Right lobe of liver (tissue), 6 donors: ENCODE data around the gene MEPE. TPM values are rescaled to one million over a fixed set of nuclear protein-coding genes. Genes with fewer than 3 reads are reported as not detected.

Source experiments
- ATAC-seq, 4 donors: fragments of 200-7000 bp; cut with Tn5 transposase; one replicate each; pipeline ENCODE4 v1.9.1; 2020; ENCODE audit warnings: mild to moderate bottlenecking in 4 of 4, moderate library complexity in 4 of 4
- DNase-seq, 3 donors: peaks; one replicate each; pipeline ENCODE4 v3.0.0-alpha.2; 2020
- H3K27ac ChIP-seq, 3 donors: fragments of 200-600 bp; one replicate each; pipeline ENCODE4 v1.8.0; 2022
- H3K27me3 ChIP-seq, 2 donors: fragments of 200-600 bp; one replicate each; pipeline ENCODE4 v1.8.0; 2022
- H3K36me3 ChIP-seq, 4 donors: fragments of 200-600 bp; sonication (generic) in 1 of 4; one replicate each; pipeline versions ENCODE4 v1.5.1 to v1.8.0; 2017 to 2022; ENCODE audit warnings: control low read depth in 1 of 4
- H3K4me1 ChIP-seq, 4 donors: fragments of 200-600 bp; sonication (generic) in 1 of 4; one replicate each; pipeline versions ENCODE4 v1.5.1 to v1.8.0; 2017 to 2022; ENCODE audit warnings: control low read depth in 1 of 4
- H3K4me3 ChIP-seq, 3 donors: fragments of 200-600 bp; one replicate each; pipeline ENCODE4 v1.8.0; 2022
- H3K9me3 ChIP-seq, 4 donors: fragments of 200-600 bp; sonication (generic) in 1 of 4; one replicate each; pipeline versions ENCODE4 v1.5.1 to v1.8.0; 2017 to 2022; ENCODE audit warnings: control low read depth in 1 of 4
- CTCF ChIP-seq, 4 donors: fragments of 200-600 bp in 3 of 4; fragments of 450-650 bp in 1 of 4; IDR thresholded peaks; one replicate each; pipeline versions ENCODE4 v1.5.1 to v1.8.0; 2016 to 2022; ENCODE audit warnings: antibody characterized with exemption in 4 of 4, mild to moderate bottlenecking in 2 of 4
- POLR2A ChIP-seq: fragments of 450-650 bp; IDR thresholded peaks from one replicate; pipeline ENCODE4 v1.6.1; 2017; ENCODE audit warnings: antibody characterized with exemption, mild to moderate bottlenecking
- WGBS: methylation state at CpG from one replicate; pipeline ENCODE4 v1.1.6; 2018; ENCODE audit warnings: low coverage, low lambda C conversion rate; ENCODE audit not compliant: insufficient coverage; ENCODE audit errors: missing lambda C conversion rate; 5-methylcytosine and 5-hydroxymethylcytosine counted together
- intact Hi-C, 2 donors: fragments of 100-400 bp; cut with DNase I; formaldehyde crosslinking; loops; one replicate each; pipeline versions ENCODE4 v1.11.2 to v1.14.1; 2022
- total RNA-seq, 6 experiments: library from RNA; depleted of rRNA in 2 of 6; stranded (reverse); fragments of >200 nt in 2 of 6; fragmentation: NEBNext Ultra II Directional in 3 of 6; extraction: Animal tissue kit (Norgen Biotek cat#: 25700) in 3 of 6; gene quantifications; one replicate each; pipeline versions ENCODE4 v1.1.0 to v1.2.4, GENCODE V29; 2016 to 2023
- donor health status: DM: no; HTN: yes; CAD: no.
- donor health status: DM: no; HTN: no; CAD: no.
- donor health status: DM: no; HTN: no; CAD: no.
- donor health status: DM: no; HTN: yes; CAD: no.
- donor health status: DM: no; HTN: yes; CAD: no.

Gene MEPE
- total RNA-seq, 6 experiments from 2014 or later = not detected

- Histone ChIP-seq H3K9me3 (no peaks in the 10 kb centered on the region), H3K4me3 (no peak overlapping the region), H3K27ac (no peak overlapping the region), H3K4me1 (peaks cover 0 to under 1% (median 0%) of the 10 kb centered on the region in 4 donors), H3K36me3 (no peaks in the 10 kb centered on the region), H3K27me3 (no peaks in the 10 kb centered on the region)
- no peak for TF ChIP-seq POLR2A
- no peak for TF ChIP-seq CTCF (IDR thresholded peaks at IDR 0.05)
- ATAC-seq = no peak
- DNase-seq = no peak
- intact Hi-C loops = no loop called here
- WGBS = 53% methylated on average over 1 of the region's 1 CpG
Observed at GRCh38 chr4:87872028-87872427, 39.3 kb downstream of the MEPE start.

- Histone ChIP-seq H3K27ac (no peak overlapping the region), H3K27me3 (no peaks in the 10 kb centered on the region), H3K4me1 (no peaks in the 10 kb centered on the region), H3K9me3 (no peaks in the 10 kb centered on the region), H3K36me3 (no peaks in the 10 kb centered on the region), H3K4me3 (no peak overlapping the region)
- TF ChIP-seq CTCF (IDR thresholded peaks at IDR 0.05) = no peak
- TF ChIP-seq POLR2A = no peak
- 72% methylated on average over 2 of the region's 2 CpGs for WGBS
- intact Hi-C loops = no loop called here
- no peak for DNase-seq
- ATAC-seq = no peak
Observed at GRCh38 chr4:87875191-87875590, 42.4 kb downstream of the MEPE start.

- 57% methylated on average over 1 of the region's 1 CpG for WGBS
- H3K27ac ChIP-seq = no peak overlapping the region
- H3K36me3 ChIP-seq = no peaks in the 10 kb centered on the region
- no peaks in the 10 kb centered on the region for H3K4me1 ChIP-seq
- H3K27me3 ChIP-seq = no peaks in the 10 kb centered on the region
- H3K9me3 ChIP-seq = no peaks in the 10 kb centered on the region
- ATAC-seq (no peak), DNase-seq (no peak)
- no peak overlapping the region for H3K4me3 ChIP-seq
- intact Hi-C loops = no loop called here
- TF ChIP-seq CTCF (IDR thresholded peaks at IDR 0.05) (no peak), POLR2A (no peak)
Observed at GRCh38 chr4:87880106-87880505, 47.3 kb downstream of the MEPE start.

GRCh38 chr4:87881115-87881514 is 48.3 kb downstream of the MEPE start:
- Histone ChIP-seq H3K27ac (no peak overlapping the region), H3K27me3 (no peaks in the 10 kb centered on the region), H3K4me1 (no peaks in the 10 kb centered on the region), H3K36me3 (no peaks in the 10 kb centered on the region), H3K4me3 (no peak overlapping the region), H3K9me3 (no peaks in the 10 kb centered on the region)
- TF ChIP-seq CTCF (IDR thresholded peaks at IDR 0.05) (no peak), POLR2A (no peak)
- intact Hi-C loops = no loop called here
- WGBS = 86% methylated on average over 1 of the region's 1 CpG
- no peak for ATAC-seq
- no peak for DNase-seq

GRCh38 chr4:87882321-87882720 is 49.6 kb downstream of the MEPE start:
- ATAC-seq = no peak
- 55% methylated on average over 1 of the region's 1 CpG for WGBS
- intact Hi-C loops = no loop called here
- DNase-seq = no peak
- Histone ChIP-seq H3K27me3 (no peaks in the 10 kb centered on the region), H3K36me3 (no peaks in the 10 kb centered on the region), H3K4me1 (no peaks in the 10 kb centered on the region), H3K27ac (no peak overlapping the region), H3K4me3 (no peak overlapping the region), H3K9me3 (no peaks in the 10 kb centered on the region)
- TF ChIP-seq POLR2A (no peak), CTCF (IDR thresholded peaks at IDR 0.05) (no peak)
